ENCODE measurements around the gene SPAG16. TPM values are rescaled to one million over a fixed set of nuclear protein-coding genes. Genes with fewer than 3 reads are reported as not detected.

The SPAG16 gene
- total RNA-seq, 2 experiments from 2014 or later: 11.1 to 12.5 TPM

DNA sequence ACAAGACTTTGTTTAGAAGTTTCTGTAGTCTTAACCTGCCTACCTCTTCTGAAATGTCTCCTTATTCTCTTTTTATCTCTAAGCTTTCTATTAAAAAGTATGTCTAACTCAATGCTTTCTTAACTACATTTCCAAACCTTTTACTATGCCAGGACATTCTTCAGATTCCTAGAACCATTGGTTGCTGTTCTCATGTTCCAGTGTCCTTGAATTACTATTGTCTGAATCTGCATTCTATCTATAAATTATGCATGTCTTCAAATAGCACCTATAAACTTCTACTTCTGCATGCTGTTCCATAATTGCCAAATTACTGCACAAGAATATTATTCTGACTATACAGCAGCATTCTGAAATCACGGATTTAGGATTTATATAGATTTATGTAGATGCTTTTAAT, 960.6 kb downstream of the SPAG16 start:
- CTCF ChIA-PET: no interaction called here
- ATAC-seq (no peak), DNase-seq (no peak)
- Mint-ChIP-seq H3K36me3 (ENCODE audit: low read depth) (no peaks in the 10 kb centered on the region), H3K4me1 (ENCODE audit: low read depth) (no peaks in the 10 kb centered on the region), H3K27ac (no peak overlapping the region), H3K27me3 (ENCODE audit: low read depth) (no peaks in the 10 kb centered on the region), H3K4me3 (no peak overlapping the region), H3K9me3 (ENCODE audit: insufficient read depth) (no peaks in the 10 kb centered on the region)
- POLR2A ChIA-PET: no interaction called here

DNA sequence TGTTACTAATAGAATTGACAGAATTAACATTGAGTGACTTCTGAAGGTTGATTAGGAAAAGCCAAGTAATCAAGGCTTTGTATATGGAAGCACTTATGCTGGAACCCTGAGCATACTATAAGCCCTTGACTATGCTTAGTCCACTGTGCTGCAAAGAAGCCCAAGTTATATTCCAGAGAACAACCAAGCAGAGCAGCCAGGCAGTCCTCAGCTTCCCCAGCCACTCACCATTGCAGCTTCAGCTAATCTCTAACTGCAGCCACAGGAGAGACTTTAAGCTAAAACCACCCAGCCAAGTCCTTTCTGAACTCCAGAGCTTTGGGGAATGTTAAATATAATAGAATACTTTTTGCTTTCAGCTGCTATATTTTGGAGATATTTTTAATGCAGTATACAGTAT, 962.2 kb downstream of the SPAG16 start:
- Mint-ChIP-seq H3K4me1 (ENCODE audit: low read depth) (no peaks in the 10 kb centered on the region), H3K4me3 (no peak overlapping the region), H3K27ac (no peak overlapping the region), H3K27me3 (ENCODE audit: low read depth) (no peaks in the 10 kb centered on the region), H3K9me3 (ENCODE audit: insufficient read depth) (no peaks in the 10 kb centered on the region), H3K36me3 (ENCODE audit: low read depth) (no peaks in the 10 kb centered on the region)
- ChIA-PET CTCF (no interaction called here), POLR2A (no interaction called here)
- DNase-seq: no peak
- no peak for ATAC-seq

DNA sequence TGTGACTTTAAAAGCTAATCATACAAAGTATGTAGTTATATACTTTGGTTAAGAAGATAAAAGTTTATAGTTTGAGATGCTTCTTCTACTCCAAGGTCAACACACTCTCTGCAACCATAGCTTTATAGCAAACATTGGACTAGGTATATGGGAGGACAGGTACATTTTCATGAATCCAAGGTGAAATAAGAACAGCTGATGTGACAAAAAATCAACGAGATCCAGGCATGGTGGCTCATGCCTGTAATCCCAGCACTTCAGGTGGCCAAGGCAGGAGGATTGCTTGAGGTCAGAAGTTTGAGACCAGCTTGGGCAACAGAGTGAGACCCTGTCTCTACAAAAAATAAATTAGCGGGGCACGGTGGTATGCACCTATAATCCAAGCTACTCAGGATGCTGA, 963.3 kb downstream of the SPAG16 start:
- H3K27ac Mint-ChIP-seq: no peak overlapping the region
- H3K4me3 Mint-ChIP-seq: no peak overlapping the region
- ATAC-seq (no peak), DNase-seq (no peak)
- no peaks in the 10 kb centered on the region for H3K4me1 Mint-ChIP-seq (ENCODE audit: low read depth)
- POLR2A ChIA-PET: no interaction called here
- H3K36me3 Mint-ChIP-seq (ENCODE audit: low read depth): no peaks in the 10 kb centered on the region
- CTCF ChIA-PET: no interaction called here
- no peaks in the 10 kb centered on the region for H3K27me3 Mint-ChIP-seq (ENCODE audit: low read depth)
- H3K9me3 Mint-ChIP-seq (ENCODE audit: insufficient read depth): no peaks in the 10 kb centered on the region

DNA sequence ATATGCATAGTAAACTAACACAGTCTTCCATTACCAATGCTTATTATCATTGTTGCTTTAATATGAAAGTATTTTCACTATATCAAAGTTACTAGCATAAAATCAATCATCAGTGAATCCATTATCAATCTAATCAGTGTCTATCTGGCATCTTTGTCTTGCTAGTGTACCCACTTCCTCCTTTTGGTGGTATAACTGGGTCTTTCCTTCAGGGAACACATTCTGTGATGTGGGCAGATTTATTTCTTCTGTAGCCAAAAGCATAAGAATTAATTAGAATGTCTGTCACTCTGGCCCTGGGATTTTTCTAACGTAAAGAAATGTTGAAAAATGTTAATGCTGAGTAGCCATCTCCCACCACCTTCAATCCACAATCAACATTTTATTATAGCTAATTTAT, 970.8 kb downstream of the SPAG16 start:
- ATAC-seq: no peak
- H3K27me3 Mint-ChIP-seq (ENCODE audit: low read depth): no peaks in the 10 kb centered on the region
- POLR2A ChIA-PET: no interaction called here
- H3K4me3 Mint-ChIP-seq: no peak overlapping the region
- H3K27ac Mint-ChIP-seq: no peak overlapping the region
- no peaks in the 10 kb centered on the region for H3K36me3 Mint-ChIP-seq (ENCODE audit: low read depth)
- no peak for DNase-seq
- no peaks in the 10 kb centered on the region for H3K4me1 Mint-ChIP-seq (ENCODE audit: low read depth)
- no peaks in the 10 kb centered on the region for H3K9me3 Mint-ChIP-seq (ENCODE audit: insufficient read depth)
- CTCF ChIA-PET: no interaction called here

DNA sequence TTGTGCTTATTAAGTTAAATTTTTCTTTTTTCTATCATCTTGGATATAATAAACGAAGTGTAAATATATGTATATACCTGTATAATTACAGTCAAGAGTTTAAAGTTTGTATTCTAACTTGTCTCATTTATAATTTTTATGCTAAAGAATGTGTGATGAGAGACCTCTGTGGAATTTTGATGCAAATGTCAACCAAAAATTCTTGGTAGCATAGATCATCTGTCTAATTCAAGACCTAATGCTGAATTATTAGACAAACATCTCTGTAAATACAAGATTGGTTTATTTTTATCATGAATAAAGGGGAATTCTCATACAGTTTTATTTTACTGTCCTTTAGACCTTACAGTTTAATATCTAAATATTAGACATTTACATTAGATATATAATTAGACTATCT, 977.4 kb downstream of the SPAG16 start:
- Mint-ChIP-seq H3K36me3 (ENCODE audit: low read depth) (no peaks in the 10 kb centered on the region), H3K27ac (no peak overlapping the region), H3K4me1 (ENCODE audit: low read depth) (no peaks in the 10 kb centered on the region), H3K27me3 (ENCODE audit: low read depth) (no peaks in the 10 kb centered on the region), H3K4me3 (no peak overlapping the region), H3K9me3 (ENCODE audit: insufficient read depth) (no peaks in the 10 kb centered on the region)
- POLR2A ChIA-PET: no interaction called here
- DNase-seq: no peak
- CTCF ChIA-PET: no interaction called here
- no peak for ATAC-seq

DNA sequence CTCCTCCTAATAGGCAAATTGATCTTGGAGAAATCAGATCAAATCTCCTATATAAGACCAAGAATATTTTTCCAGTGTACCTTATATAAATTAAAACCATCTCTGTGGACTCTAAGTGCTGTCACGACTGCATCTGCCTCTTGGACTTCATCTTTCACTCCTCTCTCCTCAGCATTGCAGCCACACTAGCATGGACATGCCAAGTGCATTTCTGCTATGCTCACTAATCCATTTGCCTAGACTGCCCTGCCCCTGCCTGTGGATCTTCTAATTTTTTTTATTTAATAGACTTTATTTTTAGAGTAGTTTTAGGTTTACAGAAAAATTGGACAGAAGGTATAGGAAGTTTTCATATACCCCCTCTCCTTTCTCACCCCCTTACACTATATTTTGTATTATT, 979.9 kb downstream of the SPAG16 start:
- no peaks in the 10 kb centered on the region for H3K4me1 Mint-ChIP-seq (ENCODE audit: low read depth)
- H3K36me3 Mint-ChIP-seq (ENCODE audit: low read depth): no peaks in the 10 kb centered on the region
- no peaks in the 10 kb centered on the region for H3K9me3 Mint-ChIP-seq (ENCODE audit: insufficient read depth)
- CTCF ChIA-PET: no interaction called here
- ATAC-seq (no peak), DNase-seq (no peak)
- H3K27ac Mint-ChIP-seq: no peak overlapping the region
- POLR2A ChIA-PET: no interaction called here
- H3K27me3 Mint-ChIP-seq (ENCODE audit: low read depth): no peaks in the 10 kb centered on the region
- H3K4me3 Mint-ChIP-seq: no peak overlapping the region

DNA sequence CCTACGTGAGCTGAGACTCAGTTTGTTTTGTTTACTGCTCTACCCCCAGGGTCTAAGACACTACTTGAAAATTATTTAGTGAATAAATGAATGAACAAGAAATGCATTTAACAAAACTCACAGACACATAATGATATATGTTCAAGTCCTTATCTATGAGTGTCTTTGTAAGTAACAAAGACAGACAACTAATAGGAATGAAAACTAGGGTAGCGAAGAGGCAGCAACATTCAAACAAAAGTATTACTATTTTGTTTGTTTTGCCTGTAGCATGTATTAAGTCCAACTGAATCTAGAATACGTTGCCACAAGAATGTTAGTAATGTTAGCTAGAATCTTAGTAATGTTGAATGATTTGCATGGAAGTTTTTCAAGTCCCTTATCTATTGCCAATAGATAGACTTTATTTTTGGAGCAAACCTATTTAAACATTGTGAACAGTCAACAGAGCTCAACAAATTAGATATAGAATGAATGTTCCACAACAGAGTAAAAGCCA, 981.8 kb downstream of the SPAG16 start:
- no peak overlapping the region for H3K27ac Mint-ChIP-seq
- H3K4me3 Mint-ChIP-seq: no peak overlapping the region
- DNase-seq: no peak
- ATAC-seq: no peak
- no peaks in the 10 kb centered on the region for H3K4me1 Mint-ChIP-seq (ENCODE audit: low read depth)
- POLR2A ChIA-PET: no interaction called here
- CTCF ChIA-PET: no interaction called here
- H3K9me3 Mint-ChIP-seq (ENCODE audit: insufficient read depth): no peaks in the 10 kb centered on the region
- no peaks in the 10 kb centered on the region for H3K36me3 Mint-ChIP-seq (ENCODE audit: low read depth)
- no peaks in the 10 kb centered on the region for H3K27me3 Mint-ChIP-seq (ENCODE audit: low read depth)

DNA sequence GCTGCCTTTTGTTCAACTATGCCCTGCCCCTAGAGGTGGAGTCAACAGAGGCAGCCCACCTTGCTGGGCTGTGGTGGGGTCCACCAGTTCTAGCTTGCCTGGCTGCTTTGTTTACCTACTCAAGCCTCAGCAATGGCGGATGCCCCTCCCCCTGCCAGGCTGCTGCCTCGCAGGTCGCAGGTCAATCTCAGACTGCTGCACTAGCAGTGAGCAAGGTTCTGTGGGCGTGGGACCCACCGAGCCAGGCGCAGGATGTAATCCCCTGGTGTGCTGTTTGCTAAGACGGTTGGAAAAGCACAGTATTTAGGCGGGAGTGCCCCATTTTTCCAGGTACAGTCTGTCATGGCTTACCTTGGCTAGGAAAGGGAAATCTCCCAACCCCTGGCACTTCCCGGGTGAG, 993.6 kb downstream of the SPAG16 start:
- Mint-ChIP-seq H3K9me3 (ENCODE audit: insufficient read depth) (peaks cover 4% of the 10 kb centered on the region), H3K27ac (no peak overlapping the region), H3K27me3 (ENCODE audit: low read depth) (no peaks in the 10 kb centered on the region), H3K4me3 (no peak overlapping the region), H3K36me3 (ENCODE audit: low read depth) (no peaks in the 10 kb centered on the region), H3K4me1 (ENCODE audit: low read depth) (no peaks in the 10 kb centered on the region)
- ATAC-seq (no peak), DNase-seq (no peak)
- CTCF ChIA-PET: no interaction called here
- POLR2A ChIA-PET: no interaction called here

DNA sequence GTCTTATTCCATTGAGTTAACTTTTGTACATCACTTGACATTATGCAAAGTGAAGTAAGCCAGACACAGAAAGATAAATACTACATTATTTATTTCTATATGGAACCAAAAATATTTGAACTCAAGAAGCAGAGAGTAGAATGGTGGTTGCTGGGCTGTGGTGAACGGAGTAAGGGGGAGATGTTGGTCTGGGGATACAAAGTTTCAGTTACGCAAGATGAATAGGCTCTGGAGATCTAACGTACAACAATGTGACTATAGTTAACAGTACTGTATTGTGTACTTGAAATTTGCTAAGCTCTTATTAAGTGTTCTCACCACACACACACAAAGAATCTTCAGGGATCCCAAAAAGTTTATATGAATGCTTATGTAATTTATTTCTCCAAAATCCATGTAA, 1001.7 kb downstream of the SPAG16 start:
- Mint-ChIP-seq H3K27ac (no peak overlapping the region), H3K4me3 (no peak overlapping the region), H3K9me3 (ENCODE audit: insufficient read depth) (peaks cover 4% of the 10 kb centered on the region), H3K36me3 (ENCODE audit: low read depth) (no peaks in the 10 kb centered on the region), H3K27me3 (ENCODE audit: low read depth) (no peaks in the 10 kb centered on the region), H3K4me1 (ENCODE audit: low read depth) (no peaks in the 10 kb centered on the region)
- ATAC-seq (no peak), DNase-seq (no peak)
- ChIA-PET CTCF (no interaction called here), POLR2A (no interaction called here)

DNA sequence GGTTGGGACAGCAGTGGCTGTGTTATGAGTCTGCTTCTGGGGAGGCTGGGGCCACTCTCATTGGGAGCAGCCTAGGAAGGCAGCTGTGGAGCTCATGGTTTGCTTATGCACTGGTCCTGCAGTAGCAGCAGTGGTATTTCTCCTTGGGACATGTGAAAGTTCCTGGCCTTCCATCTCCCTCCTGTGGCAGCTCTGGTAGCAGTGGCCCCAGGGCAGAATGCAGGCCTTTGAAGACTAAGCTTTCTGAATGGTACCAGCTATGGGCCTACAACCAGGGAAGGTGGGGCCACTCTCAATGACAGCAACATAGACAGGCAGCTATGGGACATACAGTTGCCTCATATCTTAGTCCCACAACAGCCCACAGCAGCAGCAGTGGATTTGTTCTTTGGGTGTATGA, 1009.3 kb downstream of the SPAG16 start:
- H3K4me1 Mint-ChIP-seq (ENCODE audit: low read depth): no peaks in the 10 kb centered on the region
- H3K27me3 Mint-ChIP-seq (ENCODE audit: low read depth): no peaks in the 10 kb centered on the region
- no peak overlapping the region for H3K27ac Mint-ChIP-seq
- ChIA-PET POLR2A (interaction anchor here (0.6 kb wide), 1 partner anchor 10 kb away, joined by 4 read pairs; no protein-coding TSS in a partner anchor), CTCF (no interaction called here)
- ATAC-seq (no peak), DNase-seq (no peak)
- no peaks in the 10 kb centered on the region for H3K36me3 Mint-ChIP-seq (ENCODE audit: low read depth)
- H3K9me3 Mint-ChIP-seq (ENCODE audit: insufficient read depth): peaks cover 12% of the 10 kb centered on the region
- no peak overlapping the region for H3K4me3 Mint-ChIP-seq

DNA sequence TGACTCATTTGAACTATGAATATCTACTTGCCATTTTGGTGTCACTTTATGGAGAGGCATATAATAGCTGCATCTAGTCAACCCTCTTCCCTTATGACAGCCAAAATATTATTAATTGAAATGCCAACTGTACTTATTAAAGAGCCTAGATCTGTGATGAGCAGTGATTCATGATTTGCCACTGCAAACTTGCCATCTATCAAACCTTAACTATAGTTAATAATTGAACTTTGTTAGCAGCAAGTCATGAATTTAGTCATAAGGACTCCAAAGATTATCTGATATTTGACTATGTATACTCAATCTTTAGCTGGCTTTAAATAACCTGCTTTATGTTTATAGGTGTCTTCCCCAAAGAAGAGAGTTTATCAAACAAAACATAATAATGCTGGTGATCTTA, 1010.2 kb downstream of the SPAG16 start:
- Mint-ChIP-seq H3K4me3 (no peak overlapping the region), H3K27me3 (ENCODE audit: low read depth) (no peaks in the 10 kb centered on the region), H3K4me1 (ENCODE audit: low read depth) (no peaks in the 10 kb centered on the region), H3K27ac (no peak overlapping the region), H3K9me3 (ENCODE audit: insufficient read depth) (peaks cover 8% of the 10 kb centered on the region), H3K36me3 (ENCODE audit: low read depth) (no peaks in the 10 kb centered on the region)
- ChIA-PET POLR2A (no interaction called here), CTCF (no interaction called here)
- ATAC-seq (no peak), DNase-seq (no peak)

DNA sequence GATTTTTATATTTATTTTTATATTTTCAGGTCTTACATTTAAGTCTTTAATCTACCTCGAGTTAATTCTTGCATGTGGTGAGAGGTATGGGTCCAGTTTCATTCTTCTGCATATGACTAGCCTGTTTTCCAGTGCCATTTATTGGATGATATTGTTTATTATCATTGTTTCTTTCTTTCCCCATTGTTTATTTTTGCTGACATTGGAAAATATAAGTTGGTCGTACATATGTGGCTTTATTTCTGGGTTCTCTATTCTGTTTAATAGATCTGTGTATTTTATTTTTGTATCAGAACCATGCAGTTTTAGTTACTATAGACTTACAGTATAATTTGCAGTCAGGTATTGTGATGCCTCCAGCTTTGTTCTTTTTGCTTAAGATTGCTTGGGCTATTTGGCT, 1013.2 kb downstream of the SPAG16 start:
- Mint-ChIP-seq H3K9me3 (ENCODE audit: insufficient read depth) (no peaks in the 10 kb centered on the region), H3K36me3 (ENCODE audit: low read depth) (no peaks in the 10 kb centered on the region), H3K27me3 (ENCODE audit: low read depth) (no peaks in the 10 kb centered on the region), H3K4me1 (ENCODE audit: low read depth) (no peaks in the 10 kb centered on the region), H3K4me3 (no peak overlapping the region), H3K27ac (no peak overlapping the region)
- ChIA-PET CTCF (no interaction called here), POLR2A (no interaction called here)
- no peak for ATAC-seq
- DNase-seq: no peak

DNA sequence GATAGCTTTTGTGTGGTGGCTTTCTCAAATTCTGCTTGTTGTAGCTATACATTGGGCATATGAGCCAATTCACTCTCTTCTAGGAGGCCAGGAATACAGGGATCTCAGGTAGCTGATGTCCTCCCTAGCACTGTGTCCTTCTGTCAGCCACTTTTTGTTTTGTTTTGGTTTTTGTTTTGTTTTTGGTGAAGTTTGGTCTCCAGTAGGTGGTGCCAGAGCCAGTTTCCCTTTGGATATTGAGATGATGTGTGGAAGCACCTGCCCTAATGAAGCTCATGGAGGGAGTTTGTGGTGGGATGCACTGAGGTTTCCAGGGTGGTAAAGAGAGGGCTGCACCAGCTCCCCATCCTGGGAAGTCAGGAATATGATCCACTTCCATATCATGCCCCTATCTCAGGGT, 1026.1 kb downstream of the SPAG16 start:
- POLR2A ChIA-PET: no interaction called here
- Mint-ChIP-seq H3K4me3 (no peak overlapping the region), H3K27me3 (ENCODE audit: low read depth) (no peaks in the 10 kb centered on the region), H3K9me3 (ENCODE audit: insufficient read depth) (no peaks in the 10 kb centered on the region), H3K36me3 (ENCODE audit: low read depth) (no peaks in the 10 kb centered on the region), H3K27ac (no peak overlapping the region), H3K4me1 (ENCODE audit: low read depth) (no peaks in the 10 kb centered on the region)
- DNase-seq (no peak), ATAC-seq (no peak)
- CTCF ChIA-PET: no interaction called here
